ENCODE data around the gene EDDM13. TPM values are rescaled to one million over a fixed set of nuclear protein-coding genes. Genes with fewer than 3 reads are reported as not detected.

EDDM13 gene
- total and polyA plus RNA-seq, 2 of the 13 experiments (the other 11 are each of a cell fraction or from before 2014, with no cell fraction given): not detected

DNA sequence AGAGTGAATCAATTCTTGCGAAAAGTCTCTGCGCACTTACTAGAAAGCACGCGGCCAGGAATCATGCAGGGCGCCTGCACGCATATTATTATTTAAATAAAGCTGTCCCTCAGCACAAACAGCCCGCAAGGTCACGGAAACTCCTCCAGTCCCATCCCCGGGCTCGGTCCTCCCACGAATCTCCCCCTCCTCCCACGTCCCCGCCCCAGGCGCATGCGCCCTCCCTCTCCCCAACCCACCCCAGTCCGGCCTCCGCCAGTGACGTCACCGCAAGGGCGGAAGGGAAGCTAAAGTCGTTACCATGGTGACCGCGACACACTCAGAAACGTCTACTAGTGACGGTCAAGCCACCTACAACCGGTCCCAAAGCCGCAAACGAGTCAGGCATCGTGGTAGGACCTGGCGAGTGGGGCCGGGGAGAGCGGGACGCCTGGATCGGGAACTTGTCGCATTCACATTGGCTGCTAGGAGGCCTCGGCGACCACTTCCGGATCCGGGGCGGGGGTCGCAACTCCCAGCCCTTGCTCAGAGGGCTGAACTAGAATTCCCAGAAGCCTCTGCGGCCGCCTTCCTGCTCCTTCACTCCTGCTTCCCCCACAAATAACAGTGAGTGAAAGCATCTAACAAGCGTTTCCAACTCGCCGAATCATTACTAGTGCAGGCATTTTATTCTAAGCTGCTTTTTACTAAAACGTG lies 42.0 kb downstream of the EDDM13 start, which contains the start of gene ZSCAN5A (continued):
- TF ChIP-seq, protein P1, sequence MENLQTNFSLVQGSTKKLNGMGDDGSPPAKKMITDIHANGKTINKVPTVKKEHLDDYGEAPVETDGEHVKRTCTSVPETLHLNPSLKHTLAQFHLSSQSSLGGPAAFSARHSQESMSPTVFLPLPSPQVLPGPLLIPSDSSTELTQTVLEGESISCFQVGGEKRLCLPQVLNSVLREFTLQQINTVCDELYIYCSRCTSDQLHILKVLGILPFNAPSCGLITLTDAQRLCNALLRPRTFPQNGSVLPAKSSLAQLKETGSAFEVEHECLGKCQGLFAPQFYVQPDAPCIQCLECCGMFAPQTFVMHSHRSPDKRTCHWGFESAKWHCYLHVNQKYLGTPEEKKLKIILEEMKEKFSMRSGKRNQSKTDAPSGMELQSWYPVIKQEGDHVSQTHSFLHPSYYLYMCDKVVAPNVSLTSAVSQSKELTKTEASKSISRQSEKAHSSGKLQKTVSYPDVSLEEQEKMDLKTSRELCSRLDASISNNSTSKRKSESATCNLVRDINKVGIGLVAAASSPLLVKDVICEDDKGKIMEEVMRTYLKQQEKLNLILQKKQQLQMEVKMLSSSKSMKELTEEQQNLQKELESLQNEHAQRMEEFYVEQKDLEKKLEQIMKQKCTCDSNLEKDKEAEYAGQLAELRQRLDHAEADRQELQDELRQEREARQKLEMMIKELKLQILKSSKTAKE (CRISPR knock-in tag; IDR thresholded peaks at IDR 0.05; ENCODE audit: borderline replicate concordance): no peak
- TF ChIP-seq NFE2L2 (IDR thresholded peaks at IDR 0.05; ENCODE audit: low read length) (no peak), ZNF468 (CRISPR knock-in tag; IDR thresholded peaks at IDR 0.05) (no peak), ZNF296 (CRISPR knock-in tag; conservative IDR thresholded peaks at IDR 0.05) (no peak), MLLT10 (CRISPR knock-in tag; IDR thresholded peaks at IDR 0.05) (no peak), HOXA9 (CRISPR knock-in tag; IDR thresholded peaks at IDR 0.05; ENCODE audit: borderline replicate concordance) (no peak), FOXA1 (IDR thresholded peaks at IDR 0.05) (no peak), FOXA1 (CRISPR knock-in tag; IDR thresholded peaks at IDR 0.05) (no peak), RNF2 (conservative IDR thresholded peaks at IDR 0.05; ENCODE audit: low read depth) (no peak), ZNF224 (CRISPR knock-in tag; IDR thresholded peaks at IDR 0.05) (no peak), BRD4 (CRISPR knock-in tag; IDR thresholded peaks at IDR 0.05) (peak; percentile 26; the same call in 1 of the 2 replicates), ZNF563 (CRISPR knock-in tag; IDR thresholded peaks at IDR 0.05) (no peak), KLF16 (CRISPR knock-in tag; IDR thresholded peaks at IDR 0.05) (no peak), ZNF652 (CRISPR knock-in tag; IDR thresholded peaks at IDR 0.05; ENCODE audit: borderline replicate concordance, low read depth) (no peak), NKX3-1 (CRISPR knock-in tag; IDR thresholded peaks at IDR 0.05) (0 out of 2 replicates have a peak, but pooled peaks have one; percentile 78), ZFP36 (IDR thresholded peaks at IDR 0.05; ENCODE audit: borderline replicate concordance, low read depth, low read length, partially characterized antibody) (no peak), YY1 (IDR thresholded peaks at IDR 0.05; ENCODE audit: insufficient read depth, insufficient replicate concordance, low read depth, low read length) (peak; percentile 23), IKZF4 (CRISPR knock-in tag; IDR thresholded peaks at IDR 0.05; ENCODE audit: borderline replicate concordance, low read depth, not compliant biosample characterization) (no peak), ZNF782 (CRISPR knock-in tag; IDR thresholded peaks at IDR 0.05; ENCODE audit: borderline replicate concordance) (no peak), SMAD3 (CRISPR knock-in tag; IDR thresholded peaks at IDR 0.05) (0 out of 2 replicates have a peak, but pooled peaks have one; percentile 16), ZNF333 (CRISPR knock-in tag; IDR thresholded peaks at IDR 0.05; ENCODE audit: borderline replicate concordance) (no peak), ZNF34 (CRISPR knock-in tag; IDR thresholded peaks at IDR 0.05; ENCODE audit: borderline replicate concordance) (no peak)
- TF ChIP-seq, protein P2, sequence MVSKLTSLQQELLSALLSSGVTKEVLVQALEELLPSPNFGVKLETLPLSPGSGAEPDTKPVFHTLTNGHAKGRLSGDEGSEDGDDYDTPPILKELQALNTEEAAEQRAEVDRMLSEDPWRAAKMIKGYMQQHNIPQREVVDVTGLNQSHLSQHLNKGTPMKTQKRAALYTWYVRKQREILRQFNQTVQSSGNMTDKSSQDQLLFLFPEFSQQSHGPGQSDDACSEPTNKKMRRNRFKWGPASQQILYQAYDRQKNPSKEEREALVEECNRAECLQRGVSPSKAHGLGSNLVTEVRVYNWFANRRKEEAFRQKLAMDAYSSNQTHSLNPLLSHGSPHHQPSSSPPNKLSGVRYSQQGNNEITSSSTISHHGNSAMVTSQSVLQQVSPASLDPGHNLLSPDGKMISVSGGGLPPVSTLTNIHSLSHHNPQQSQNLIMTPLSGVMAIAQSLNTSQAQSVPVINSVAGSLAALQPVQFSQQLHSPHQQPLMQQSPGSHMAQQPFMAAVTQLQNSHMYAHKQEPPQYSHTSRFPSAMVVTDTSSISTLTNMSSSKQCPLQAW (CRISPR knock-in tag; IDR thresholded peaks at IDR 0.05): no peak; the same call in 1 of the 2 replicates
- TF ChIP-seq, protein P3, sequence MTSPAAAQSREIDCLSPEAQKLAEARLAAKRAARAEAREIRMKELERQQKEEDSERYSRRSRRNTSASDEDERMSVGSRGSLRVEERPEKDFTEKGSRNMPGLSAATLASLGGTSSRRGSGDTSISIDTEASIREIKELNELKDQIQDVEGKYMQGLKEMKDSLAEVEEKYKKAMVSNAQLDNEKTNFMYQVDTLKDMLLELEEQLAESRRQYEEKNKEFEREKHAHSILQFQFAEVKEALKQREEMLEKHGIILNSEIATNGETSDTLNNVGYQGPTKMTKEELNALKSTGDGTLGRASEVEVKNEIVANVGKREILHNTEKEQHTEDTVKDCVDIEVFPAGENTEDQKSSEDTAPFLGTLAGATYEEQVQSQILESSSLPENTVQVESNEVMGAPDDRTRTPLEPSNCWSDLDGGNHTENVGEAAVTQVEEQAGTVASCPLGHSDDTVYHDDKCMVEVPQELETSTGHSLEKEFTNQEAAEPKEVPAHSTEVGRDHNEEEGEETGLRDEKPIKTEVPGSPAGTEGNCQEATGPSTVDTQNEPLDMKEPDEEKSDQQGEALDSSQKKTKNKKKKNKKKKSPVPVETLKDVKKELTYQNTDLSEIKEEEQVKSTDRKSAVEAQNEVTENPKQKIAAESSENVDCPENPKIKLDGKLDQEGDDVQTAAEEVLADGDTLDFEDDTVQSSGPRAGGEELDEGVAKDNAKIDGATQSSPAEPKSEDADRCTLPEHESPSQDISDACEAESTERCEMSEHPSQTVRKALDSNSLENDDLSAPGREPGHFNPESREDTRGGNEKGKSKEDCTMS (CRISPR knock-in tag; conservative IDR thresholded peaks at IDR 0.05): no peak
